Loucy (cell line): ENCODE results near the gene PCDHGB3.
A peak's percentile ranks its signal among the peaks of the same experiment; 100 is the strongest.

Source experiments
- CTCF ChIP-seq: fragments of 200-600 bp; sonication (generic); conservative IDR thresholded peaks from 2 replicates; pipeline ENCODE4 v1.5.1; 2014; ENCODE audit warnings: mild to moderate bottlenecking, antibody characterized with exemption, low read length
- EZH2phosphoT487 ChIP-seq: fragments of 200-600 bp; IDR thresholded peaks from 2 replicates; pipeline ENCODE4 v1.6.1; 2018; ENCODE audit warnings: antibody characterized with exemption, mild to moderate bottlenecking, moderate library complexity, borderline replicate concordance

DNA sequence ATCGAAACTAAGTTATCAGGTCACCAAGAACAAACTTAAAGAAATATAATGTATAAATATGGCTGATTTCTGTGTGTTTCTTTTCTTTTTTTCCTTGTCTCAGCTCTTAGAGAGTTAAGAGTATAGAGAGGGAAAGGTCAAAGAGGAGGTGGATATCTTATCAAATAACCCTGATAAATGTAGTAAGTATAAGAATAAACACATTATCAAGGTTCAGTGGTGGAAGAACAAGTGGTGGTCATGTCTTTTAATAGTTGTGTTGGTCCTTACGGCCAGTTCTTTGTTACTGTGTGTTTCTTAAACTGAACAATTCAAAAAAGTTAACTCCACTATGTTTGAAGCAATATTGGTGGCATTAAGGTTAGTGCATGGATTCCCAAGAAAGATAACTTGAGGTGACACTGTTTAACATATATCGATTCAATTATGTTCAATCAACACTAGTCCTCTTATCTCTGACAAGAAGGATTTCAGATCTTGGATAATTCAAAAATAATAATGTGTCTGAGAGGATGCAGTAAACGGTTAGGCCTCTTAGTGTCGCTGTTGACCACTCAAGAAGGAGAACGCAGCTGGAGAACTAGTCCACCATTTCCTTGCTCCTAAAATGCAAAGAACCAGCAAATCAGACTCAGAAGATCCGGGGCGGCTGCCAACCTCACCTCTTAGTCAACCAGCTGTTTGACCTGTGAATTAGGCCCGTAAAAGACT is 26.6 kb upstream of the PCDHGB3 start, which contains the start of gene PCDHGA3:
- TF ChIP-seq CTCF (peak; percentile 40; the same call in 1 of the 2 replicates), EZH2phosphoT487 (no peak)
